ENCODE results near the gene USP49.

DNA sequence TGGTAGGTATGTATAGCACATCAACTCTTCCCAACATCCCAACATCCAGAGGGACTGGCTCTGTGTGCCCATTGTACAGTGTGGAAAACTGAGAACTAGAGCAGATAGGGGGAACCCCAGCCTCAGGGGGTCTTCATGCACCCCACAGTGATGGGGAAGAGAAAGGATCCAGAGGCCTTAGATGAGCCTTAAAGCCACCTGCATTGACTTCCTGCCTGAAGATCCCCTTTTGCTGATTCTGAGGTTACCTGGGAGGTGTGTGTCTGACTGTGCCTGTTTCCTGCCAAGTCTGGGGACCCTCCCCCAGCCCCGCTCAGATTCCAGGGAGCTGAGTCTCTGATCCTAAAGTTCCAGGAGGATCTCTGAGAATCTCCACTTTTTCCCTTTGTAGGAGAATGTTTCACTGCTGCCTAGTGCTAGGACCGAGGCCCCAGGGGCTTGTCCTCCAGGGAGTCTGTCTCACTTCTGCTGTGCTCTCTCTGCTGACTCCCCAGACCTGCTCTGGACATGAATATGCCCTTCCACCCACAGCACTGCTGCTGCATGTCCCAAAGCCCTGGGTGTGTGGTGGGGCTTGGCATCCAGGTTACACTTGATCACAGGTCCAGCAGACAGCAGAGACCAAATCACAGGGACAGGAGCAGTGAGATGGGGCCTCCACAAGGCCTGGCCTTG lies 135.1 kb downstream of the USP49 start:
- TF ChIP-seq, protein P1, sequence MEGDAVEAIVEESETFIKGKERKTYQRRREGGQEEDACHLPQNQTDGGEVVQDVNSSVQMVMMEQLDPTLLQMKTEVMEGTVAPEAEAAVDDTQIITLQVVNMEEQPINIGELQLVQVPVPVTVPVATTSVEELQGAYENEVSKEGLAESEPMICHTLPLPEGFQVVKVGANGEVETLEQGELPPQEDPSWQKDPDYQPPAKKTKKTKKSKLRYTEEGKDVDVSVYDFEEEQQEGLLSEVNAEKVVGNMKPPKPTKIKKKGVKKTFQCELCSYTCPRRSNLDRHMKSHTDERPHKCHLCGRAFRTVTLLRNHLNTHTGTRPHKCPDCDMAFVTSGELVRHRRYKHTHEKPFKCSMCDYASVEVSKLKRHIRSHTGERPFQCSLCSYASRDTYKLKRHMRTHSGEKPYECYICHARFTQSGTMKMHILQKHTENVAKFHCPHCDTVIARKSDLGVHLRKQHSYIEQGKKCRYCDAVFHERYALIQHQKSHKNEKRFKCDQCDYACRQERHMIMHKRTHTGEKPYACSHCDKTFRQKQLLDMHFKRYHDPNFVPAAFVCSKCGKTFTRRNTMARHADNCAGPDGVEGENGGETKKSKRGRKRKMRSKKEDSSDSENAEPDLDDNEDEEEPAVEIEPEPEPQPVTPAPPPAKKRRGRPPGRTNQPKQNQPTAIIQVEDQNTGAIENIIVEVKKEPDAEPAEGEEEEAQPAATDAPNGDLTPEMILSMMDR (conservative IDR thresholded peaks at IDR 0.05; ENCODE audit: low read length), result no peak
- TF ChIP-seq EZH2phosphoT487 (IDR thresholded peaks at IDR 0.05; ENCODE audit: borderline replicate concordance), result no peak

Measured in Loucy (cell line).